Suprapubic skin (tissue), 4 donors: ENCODE results near the gene FADS6. TPM values are rescaled to one million over a fixed set of nuclear protein-coding genes. Genes with fewer than 3 reads are reported as not detected.

ENCODE experiments used
- DNase-seq, 2 donors: peaks; one replicate each; pipeline ENCODE4 v3.0.0-alpha.2; 2019; ENCODE audit warnings: low spot score in 2 of 2
- H3K27ac ChIP-seq: fragments of 200-600 bp; sonication (generic); one replicate; pipeline ENCODE4 v1.5.1; 2019
- H3K27me3 ChIP-seq: fragments of 200-600 bp; sonication (generic); one replicate; pipeline ENCODE4 v1.5.1; 2019
- H3K36me3 ChIP-seq: fragments of 200-600 bp; sonication (generic); one replicate; pipeline ENCODE4 v1.5.1; 2019
- H3K4me1 ChIP-seq: fragments of 200-600 bp; sonication (generic); one replicate; pipeline ENCODE4 v1.5.1; 2019
- H3K4me3 ChIP-seq: fragments of 200-600 bp; sonication (generic); one replicate; pipeline ENCODE4 v1.5.1; 2019; ENCODE audit warnings: mild to moderate bottlenecking
- H3K9me3 ChIP-seq: fragments of 200-600 bp; sonication (generic); one replicate; pipeline ENCODE4 v1.5.1; 2019
- EP300 ChIP-seq: sonication (generic); formaldehyde crosslinking; IDR thresholded peaks from one replicate; pipeline ENCODE4 v1.6.1; 2017; ENCODE audit warnings: antibody characterized with exemption
- POLR2A ChIP-seq, 2 donors: fragments of 450-650 bp; IDR thresholded peaks; one replicate each; pipeline ENCODE4 v1.6.1; 2017; ENCODE audit warnings: antibody characterized with exemption in 2 of 2, mild to moderate bottlenecking in 2 of 2, moderate library complexity in 2 of 2
- POLR2AphosphoS5 ChIP-seq, 3 donors: sonication (generic); formaldehyde crosslinking; IDR thresholded peaks; one replicate each; pipeline ENCODE4 v1.6.1; 2017; ENCODE audit warnings: antibody characterized with exemption in 3 of 3
- WGBS: methylation state at CpG from one replicate; pipeline ENCODE4 v1.1.5; 2018; 5-methylcytosine and 5-hydroxymethylcytosine counted together
- total RNA-seq, 4 donors: library from RNA; depleted of rRNA; stranded (reverse); fragments of >200 nt; gene quantifications; one replicate each; pipeline ENCODE4 v1.1.0, GENCODE V29; 2016
- TF ChIP-seq, protein P1 (sequence below), 2 donors: fragments of 200-600 bp in 1 of 2; fragments of 450-650 bp in 1 of 2; sonication (generic) in 1 of 2; IDR thresholded peaks; one replicate each; pipeline ENCODE4 v1.5.1; 2016 to 2019; ENCODE audit warnings: antibody characterized with exemption in 2 of 2, mild to moderate bottlenecking in 1 of 2, moderate library complexity in 1 of 2

FADS6 gene
- total RNA-seq, 4 donors from 2014 or later: 4.9 to 11.6 (median 8.1) TPM

DNA sequence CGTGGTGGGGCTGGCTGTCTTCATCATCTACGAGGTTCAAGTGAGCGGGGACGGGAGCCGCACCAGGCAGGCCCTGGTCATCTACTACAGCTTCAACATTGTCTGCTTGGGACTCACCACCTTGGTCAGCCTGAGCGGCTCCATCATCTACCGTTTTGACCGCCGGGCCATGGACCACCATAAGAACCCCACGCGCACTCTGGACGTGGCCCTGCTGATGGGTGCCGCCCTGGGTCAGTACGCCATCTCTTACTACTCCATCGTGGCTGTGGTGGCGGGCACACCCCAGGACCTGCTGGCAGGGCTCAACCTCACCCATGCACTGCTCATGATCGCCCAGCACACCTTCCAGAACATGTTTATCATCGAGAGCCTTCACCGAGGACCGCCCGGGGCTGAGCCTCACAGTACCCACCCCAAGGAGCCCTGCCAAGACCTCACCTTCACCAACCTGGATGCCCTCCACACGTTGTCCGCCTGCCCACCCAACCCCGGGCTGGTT, 37.2 kb upstream of the FADS6 start:
- TF ChIP-seq, protein P1, sequence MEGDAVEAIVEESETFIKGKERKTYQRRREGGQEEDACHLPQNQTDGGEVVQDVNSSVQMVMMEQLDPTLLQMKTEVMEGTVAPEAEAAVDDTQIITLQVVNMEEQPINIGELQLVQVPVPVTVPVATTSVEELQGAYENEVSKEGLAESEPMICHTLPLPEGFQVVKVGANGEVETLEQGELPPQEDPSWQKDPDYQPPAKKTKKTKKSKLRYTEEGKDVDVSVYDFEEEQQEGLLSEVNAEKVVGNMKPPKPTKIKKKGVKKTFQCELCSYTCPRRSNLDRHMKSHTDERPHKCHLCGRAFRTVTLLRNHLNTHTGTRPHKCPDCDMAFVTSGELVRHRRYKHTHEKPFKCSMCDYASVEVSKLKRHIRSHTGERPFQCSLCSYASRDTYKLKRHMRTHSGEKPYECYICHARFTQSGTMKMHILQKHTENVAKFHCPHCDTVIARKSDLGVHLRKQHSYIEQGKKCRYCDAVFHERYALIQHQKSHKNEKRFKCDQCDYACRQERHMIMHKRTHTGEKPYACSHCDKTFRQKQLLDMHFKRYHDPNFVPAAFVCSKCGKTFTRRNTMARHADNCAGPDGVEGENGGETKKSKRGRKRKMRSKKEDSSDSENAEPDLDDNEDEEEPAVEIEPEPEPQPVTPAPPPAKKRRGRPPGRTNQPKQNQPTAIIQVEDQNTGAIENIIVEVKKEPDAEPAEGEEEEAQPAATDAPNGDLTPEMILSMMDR (IDR thresholded peaks at IDR 0.05): no peak
- TF ChIP-seq POLR2A (IDR thresholded peaks at IDR 0.05) (no peak), EP300 (no peak), POLR2AphosphoS5 (IDR thresholded peaks at IDR 0.05) (no peak)
- Histone ChIP-seq H3K27me3 (peaks cover 53% of the 10 kb centered on the region), H3K4me1 (peaks cover 3% of the 10 kb centered on the region), H3K27ac (no peak overlapping the region), H3K36me3 (no peaks in the 10 kb centered on the region), H3K9me3 (no peaks in the 10 kb centered on the region), H3K4me3 (no peak overlapping the region)
- WGBS: 89% methylated on average over 23 of the region's 24 CpGs
- no peak for DNase-seq

GRCh38 chr17:74928786-74929185, 35.4 kb upstream of the FADS6 start:
- Histone ChIP-seq H3K27ac (no peak overlapping the region), H3K27me3 (peaks cover 54% of the 10 kb centered on the region), H3K36me3 (no peaks in the 10 kb centered on the region), H3K4me1 (peaks cover 10% of the 10 kb centered on the region), H3K4me3 (no peak overlapping the region), H3K9me3 (no peaks in the 10 kb centered on the region)
- WGBS: 55% methylated on average over 6 of the region's 6 CpGs
- no peak for DNase-seq
- TF ChIP-seq POLR2AphosphoS5 (IDR thresholded peaks at IDR 0.05) (no peak), POLR2A (IDR thresholded peaks at IDR 0.05) (no peak), EP300 (no peak)
- TF ChIP-seq, protein P1 (IDR thresholded peaks at IDR 0.05): no peak

DNA sequence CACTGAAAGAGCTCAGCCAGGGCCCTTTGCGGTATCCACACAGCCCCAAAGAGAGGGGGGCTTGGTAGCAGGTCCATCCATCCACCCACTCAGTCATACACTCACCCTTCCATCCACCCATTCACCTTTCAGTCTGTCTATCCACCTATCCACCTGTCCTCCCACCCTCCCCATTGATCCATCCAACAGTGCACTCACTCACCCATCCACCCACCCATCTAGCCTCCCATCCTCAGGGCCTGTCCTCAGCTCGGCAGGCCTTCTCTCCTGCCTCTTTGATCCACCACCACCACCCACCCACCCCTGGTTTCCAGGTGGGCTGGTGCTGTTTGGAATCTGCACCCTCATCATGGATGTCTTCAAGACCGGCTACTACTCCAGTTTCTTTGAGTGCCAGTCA, 31.8 kb upstream of the FADS6 start:
- Histone ChIP-seq H3K36me3 (no peaks in the 10 kb centered on the region), H3K4me1 (peaks cover 44% of the 10 kb centered on the region), H3K9me3 (no peaks in the 10 kb centered on the region), H3K27ac (no peak overlapping the region), H3K27me3 (peaks cover 60% of the 10 kb centered on the region), H3K4me3 (no peak overlapping the region)
- DNase-seq: no peak
- TF ChIP-seq, protein P1 (IDR thresholded peaks at IDR 0.05): no peak
- no peak for TF ChIP-seq POLR2AphosphoS5 (IDR thresholded peaks at IDR 0.05)
- TF ChIP-seq POLR2A (IDR thresholded peaks at IDR 0.05): no peak
- TF ChIP-seq EP300: no peak
- 66% methylated on average over 3 of the region's 3 CpGs for WGBS

GRCh38 chr17:74924250-74924948, 31.0 kb upstream of the FADS6 start, which contains the start of gene OTOP2:
TSS of gene OTOP2 (plus strand) at chr17:74924273. CDS start at chr17:74924633, 360 bp downstream.
- H3K4me3 ChIP-seq: peak within 1 kb of the TSS; percentile 50
- 3% methylated on average over 32 of the region's 54 CpGs for WGBS
- DNase-seq: no peak
- TF ChIP-seq EP300: no peak
- no peak for TF ChIP-seq POLR2A (IDR thresholded peaks at IDR 0.05)
- TF ChIP-seq POLR2AphosphoS5 (IDR thresholded peaks at IDR 0.05): no peak
- H3K4me1 ChIP-seq: peaks cover 44% of the 10 kb centered on the region
- H3K27me3 ChIP-seq: peaks cover 66% of the 10 kb centered on the region
- H3K27ac ChIP-seq: no peak within 1 kb of the TSS
- no peaks in the 10 kb centered on the region for H3K9me3 ChIP-seq
- no peaks in the 10 kb centered on the region for H3K36me3 ChIP-seq

DNA sequence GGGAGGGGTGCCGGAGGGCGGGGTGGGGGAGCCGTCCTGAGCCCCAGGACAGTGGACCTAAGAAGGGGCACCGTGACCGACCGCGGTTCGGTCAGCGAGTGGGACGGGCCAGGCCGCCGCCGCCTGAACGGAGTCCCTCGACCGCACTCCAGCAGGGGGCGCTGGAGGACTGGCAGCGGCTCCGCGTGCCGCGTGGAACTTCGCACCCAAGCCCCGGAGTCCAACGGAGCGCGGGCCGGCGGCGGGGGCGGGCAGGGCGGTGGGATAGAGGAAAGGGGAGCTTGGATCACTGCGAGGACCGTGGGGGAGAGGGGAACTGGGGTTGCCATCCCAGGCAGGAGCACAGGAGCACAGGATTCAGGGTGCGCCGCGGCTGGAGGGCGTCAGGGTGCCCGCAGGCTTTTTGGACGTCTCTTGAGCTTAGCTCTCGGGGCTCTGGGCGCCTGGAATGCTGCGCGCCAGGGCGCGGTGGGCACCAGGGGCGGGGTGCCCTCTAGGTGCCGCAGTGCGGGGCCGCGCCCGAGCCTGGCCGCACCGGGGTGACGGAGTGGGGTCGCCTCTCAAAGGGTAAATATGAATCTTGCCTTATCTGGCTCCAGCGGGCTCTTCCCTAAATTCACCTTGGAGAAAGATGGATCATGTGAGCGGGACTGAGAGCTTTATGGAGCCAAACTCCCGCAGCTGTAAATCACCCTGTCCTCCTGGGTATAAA, 30.3 kb upstream of the FADS6 start:
- Histone ChIP-seq H3K27ac (no peak overlapping the region), H3K9me3 (no peaks in the 10 kb centered on the region), H3K36me3 (no peaks in the 10 kb centered on the region), H3K4me1 (peaks cover 44% of the 10 kb centered on the region), H3K27me3 (peaks cover 68% of the 10 kb centered on the region), H3K4me3 (peak overlapping the region; percentile 50)
- no peak for TF ChIP-seq POLR2A (IDR thresholded peaks at IDR 0.05)
- TF ChIP-seq, protein P1 (IDR thresholded peaks at IDR 0.05): peak; percentile 12 to 94
- 0% methylated on average over 2 of the region's 59 CpGs for WGBS
- DNase-seq: peak in 1 of 2 donors; percentile 78
